Common myeloid progenitor, CD34-positive (primary cell): ENCODE data around the gene GK2.

ENCODE experiments used
- CTCF ChIA-PET: fragments of 350-600 bp; sonication (Branson Sonifier 250); formaldehyde crosslinking; loops from one replicate; lab custom pipeline; 2021; ENCODE audit warnings: antibody characterized with exemption; lab: Charles Lee
- POLR2A ChIA-PET: fragments of 350-600 bp; sonication (Branson Sonifier 250); formaldehyde crosslinking; loops from one replicate; lab custom pipeline; 2021; ENCODE audit warnings: antibody characterized with exemption; lab: Charles Lee
- DNase-seq, 3 donors: peaks; one replicate each; pipeline versions ENCODE4 v3.0.0 to v3.0.0-alpha.2; 2013
- H3K27ac ChIP-seq, 2 experiments: 1 replicate in 1 of 2; 2 replicates in 1 of 2; pipeline ENCODE4 v1.7.0; 2013; ENCODE audit warnings: inconsistent platforms in 2 of 2, low read length in 2 of 2, mild to moderate bottlenecking in 2 of 2, low read depth in 1 of 2, moderate library complexity in 1 of 2; ENCODE audit not compliant: severe bottlenecking in 2 of 2, insufficient read depth in 1 of 2, poor library complexity in 1 of 2
- H3K27me3 ChIP-seq, 5 experiments: replicated peaks in 2 of 5; 1 replicate in 3 of 5; 2 replicates in 2 of 5; pipeline versions ENCODE4 v1.6.1 to v1.7.0; 2013; ENCODE audit warnings: low read length in 4 of 5, mild to moderate bottlenecking in 2 of 5, moderate library complexity in 2 of 5, inconsistent platforms in 1 of 5; ENCODE audit not compliant: insufficient read depth in 5 of 5, control insufficient read depth in 4 of 5
- H3K36me3 ChIP-seq, 4 experiments: 1 replicate in 2 of 4; 2 replicates in 2 of 4; pipeline versions ENCODE4 v1.6.1 to v1.7.0; 2013; ENCODE audit warnings: low read length in 3 of 4, control low read depth in 1 of 4, mild to moderate bottlenecking in 1 of 4; ENCODE audit not compliant: control insufficient read depth in 4 of 4, insufficient read depth in 4 of 4
- H3K4me1 ChIP-seq, 4 experiments: 1 replicate in 3 of 4; 2 replicates in 1 of 4; pipeline versions ENCODE4 v1.6.1 to v1.7.1; 2013; ENCODE audit warnings: low read length in 3 of 4, mild to moderate bottlenecking in 3 of 4, control low read depth in 1 of 4, inconsistent platforms in 1 of 4, moderate library complexity in 1 of 4; ENCODE audit not compliant: control insufficient read depth in 4 of 4, insufficient read depth in 4 of 4; ENCODE audit errors: control extremely low read depth in 1 of 4
- H3K4me3 ChIP-seq, 7 experiments: 1 replicate in 4 of 7; 2 replicates in 3 of 7; pipeline versions ENCODE4 v1.5.1 to v1.7.0; 2013; ENCODE audit warnings: mild to moderate bottlenecking in 7 of 7, low read length in 6 of 7, moderate library complexity in 6 of 7, inconsistent platforms in 2 of 7, low read depth in 2 of 7, control low read depth in 1 of 7; ENCODE audit not compliant: insufficient read depth in 4 of 7, control insufficient read depth in 1 of 7; ENCODE audit errors: extremely low read depth in 1 of 7
- H3K9me3 ChIP-seq, 5 experiments: 1 replicate in 4 of 5; 2 replicates in 1 of 5; pipeline versions ENCODE4 v1.6.1 to v1.7.1; 2013; ENCODE audit warnings: low read length in 4 of 5, mild to moderate bottlenecking in 2 of 5, inconsistent platforms in 1 of 5, low read depth in 1 of 5, moderate library complexity in 1 of 5; ENCODE audit not compliant: control insufficient read depth in 4 of 5, insufficient read depth in 2 of 5; ENCODE audit errors: control extremely low read depth in 1 of 5
- WGBS: methylation state at CpG from one replicate; pipeline ENCODE4 v1.1.5; 2013; ENCODE audit not compliant: insufficient coverage; 5-methylcytosine and 5-hydroxymethylcytosine counted together

Gene GK2

GRCh38 chr4:79364061-79364460 lies 44.0 kb downstream of the GK2 start:
- WGBS = 100% methylated on average over 5 of the region's 6 CpGs
- CTCF ChIA-PET = no interaction called here
- no peaks in the 10 kb centered on the region for H3K4me1 ChIP-seq
- H3K9me3 ChIP-seq = no peaks in the 10 kb centered on the region
- no peak overlapping the region for H3K4me3 ChIP-seq
- no peaks in the 10 kb centered on the region for H3K27me3 ChIP-seq
- DNase-seq = no peak
- no peak overlapping the region for H3K27ac ChIP-seq
- no peaks in the 10 kb centered on the region for H3K36me3 ChIP-seq
- POLR2A ChIA-PET = interaction anchor here (0.7 kb wide), 1 partner anchor 21 kb away, joined by 5 read pairs; no protein-coding TSS in a partner anchor

GRCh38 chr4:79362626-79363025 lies 45.4 kb downstream of the GK2 start:
- WGBS = 100% methylated on average over 2 of the region's 4 CpGs
- Histone ChIP-seq H3K27me3 (no peaks in the 10 kb centered on the region), H3K36me3 (no peaks in the 10 kb centered on the region), H3K27ac (no peak overlapping the region), H3K9me3 (no peaks in the 10 kb centered on the region), H3K4me1 (no peaks in the 10 kb centered on the region), H3K4me3 (no peak overlapping the region)
- no peak for DNase-seq
- ChIA-PET CTCF (no interaction called here), POLR2A (no interaction called here)

- ChIA-PET POLR2A (no interaction called here), CTCF (no interaction called here)
- no peak for DNase-seq
- H3K4me3 ChIP-seq = no peak overlapping the region
- no peaks in the 10 kb centered on the region for H3K4me1 ChIP-seq
- H3K27me3 ChIP-seq = no peaks in the 10 kb centered on the region
- no peaks in the 10 kb centered on the region for H3K9me3 ChIP-seq
- H3K27ac ChIP-seq = no peak overlapping the region
- H3K36me3 ChIP-seq = no peaks in the 10 kb centered on the region
Observed at GRCh38 chr4:79360006-79360405, 48.0 kb downstream of the GK2 start.

GRCh38 chr4:79358438-79358837 lies 49.6 kb downstream of the GK2 start:
- CTCF ChIA-PET = no interaction called here
- no CpG with 5 or more reads among the region's 1 CpG for WGBS

GRCh38 chr4:79357365-79357764 lies 50.7 kb downstream of the GK2 start:
- Histone ChIP-seq H3K4me3 (no peak overlapping the region), H3K9me3 (peaks cover 0 to 2% (median 0%) of the 10 kb centered on the region in 5 experiments), H3K27me3 (no peaks in the 10 kb centered on the region), H3K27ac (no peak overlapping the region), H3K4me1 (no peaks in the 10 kb centered on the region), H3K36me3 (no peaks in the 10 kb centered on the region)
- no peak for DNase-seq
- ChIA-PET POLR2A (no interaction called here), CTCF (no interaction called here)
- WGBS = 100% methylated on average over 4 of the region's 8 CpGs

More at GRCh38 chr4:79358438-79358837, 49.6 kb downstream of the GK2 start:
- Histone ChIP-seq H3K9me3 (peaks cover 0 to 2% (median 0%) of the 10 kb centered on the region in 5 experiments), H3K4me1 (no peaks in the 10 kb centered on the region), H3K4me3 (no peak overlapping the region), H3K27ac (no peak overlapping the region), H3K36me3 (no peaks in the 10 kb centered on the region), H3K27me3 (no peaks in the 10 kb centered on the region)
- DNase-seq = no peak
- POLR2A ChIA-PET = no interaction called here
